ENCODE data around the gene KLF2.
"Not testable (repeated sequence)": the region's sequence is repeated elsewhere in the genome, so short reads cannot be mapped to it uniquely, and the experiment has no call there.

KLF2 gene

GRCh38 chr19:16297575-16298178 lies 26.9 kb upstream of the KLF2 start:
- Mint-ChIP-seq H3K4me3 (no peak overlapping the region), H3K4me1 (peaks cover 4 to 6% of the 10 kb centered on the region in 2 donors), H3K27me3 (no peaks in the 10 kb centered on the region), H3K27ac (no peak overlapping the region), H3K36me3 (no peaks in the 10 kb centered on the region), H3K9me3 (no peaks in the 10 kb centered on the region)
- DNase-seq (no peak), ATAC-seq (replicated peaks) (no peak)

- Mint-ChIP-seq H3K36me3 (no peaks in the 10 kb centered on the region), H3K27ac (no peak overlapping the region), H3K27me3 (no peaks in the 10 kb centered on the region), H3K9me3 (no peaks in the 10 kb centered on the region), H3K4me3 (no peak overlapping the region), H3K4me1 (peaks cover 4 to 6% of the 10 kb centered on the region in 2 donors)
- no peak for ATAC-seq (replicated peaks)
- no peak for DNase-seq
Measured at GRCh38 chr19:16298334-16298733, 26.3 kb upstream of the KLF2 start.

- H3K27me3 Mint-ChIP-seq: no peaks in the 10 kb centered on the region
- peaks cover 4 to 6% of the 10 kb centered on the region in 2 donors for H3K4me1 Mint-ChIP-seq
- H3K27ac Mint-ChIP-seq: no peak overlapping the region
- H3K4me3 Mint-ChIP-seq: no peak overlapping the region
- no peaks in the 10 kb centered on the region for H3K9me3 Mint-ChIP-seq
- H3K36me3 Mint-ChIP-seq: no peaks in the 10 kb centered on the region
- peak; percentile 17 for DNase-seq
- ATAC-seq (replicated peaks): peak; percentile 48 to 81
Measured at GRCh38 chr19:16301999-16302694, 22.5 kb upstream of the KLF2 start.

GRCh38 chr19:16303755-16304154 lies 20.9 kb upstream of the KLF2 start:
- DNase-seq (no peak), ATAC-seq (replicated peaks) (no peak)
- H3K27ac Mint-ChIP-seq: no peak overlapping the region
- no peak overlapping the region for H3K4me3 Mint-ChIP-seq
- peaks cover 0 to 2% of the 10 kb centered on the region in 2 donors for H3K36me3 Mint-ChIP-seq
- H3K9me3 Mint-ChIP-seq: peaks cover 0 to 2% of the 10 kb centered on the region in 2 donors
- no peaks in the 10 kb centered on the region for H3K27me3 Mint-ChIP-seq
- H3K4me1 Mint-ChIP-seq: peaks cover 4 to 6% of the 10 kb centered on the region in 2 donors

GRCh38 chr19:16304511-16304910 lies 20.1 kb upstream of the KLF2 start:
- H3K4me3 Mint-ChIP-seq; H3K36me3 Mint-ChIP-seq; DNase-seq; H3K9me3 Mint-ChIP-seq; H3K4me1 Mint-ChIP-seq; ATAC-seq (replicated peaks); H3K27me3 Mint-ChIP-seq; H3K27ac Mint-ChIP-seq: not testable (repeated sequence)

GRCh38 chr19:16305060-16305459 lies 19.6 kb upstream of the KLF2 start:
- not testable (repeated sequence) for H3K27me3 Mint-ChIP-seq; H3K36me3 Mint-ChIP-seq; H3K27ac Mint-ChIP-seq; H3K4me3 Mint-ChIP-seq; H3K9me3 Mint-ChIP-seq; ATAC-seq (replicated peaks); DNase-seq; H3K4me1 Mint-ChIP-seq

- Mint-ChIP-seq H3K27ac (peak overlapping the region; percentile 11), H3K4me3 (no peak overlapping the region), H3K27me3 (no peaks in the 10 kb centered on the region), H3K9me3 (peaks cover 0 to 2% of the 10 kb centered on the region in 2 donors), H3K4me1 (peaks cover 4 to 6% of the 10 kb centered on the region in 2 donors), H3K36me3 (peaks cover 0 to 2% of the 10 kb centered on the region in 2 donors)
- ATAC-seq (replicated peaks) (no peak), DNase-seq (no peak)
Measured at GRCh38 chr19:16306728-16307402, 17.8 kb upstream of the KLF2 start.

GRCh38 chr19:16308081-16308480 lies 16.5 kb upstream of the KLF2 start:
- peaks cover 0 to 6% of the 10 kb centered on the region in 2 donors for H3K4me1 Mint-ChIP-seq
- DNase-seq (no peak), ATAC-seq (replicated peaks) (no peak)
- H3K4me3 Mint-ChIP-seq: no peak overlapping the region
- peaks cover 0 to 2% of the 10 kb centered on the region in 2 donors for H3K36me3 Mint-ChIP-seq
- H3K27ac Mint-ChIP-seq: no peak overlapping the region
- peaks cover 0 to 2% of the 10 kb centered on the region in 2 donors for H3K9me3 Mint-ChIP-seq
- no peaks in the 10 kb centered on the region for H3K27me3 Mint-ChIP-seq

GRCh38 chr19:16309643-16310042 lies 15.0 kb upstream of the KLF2 start:
- peak overlapping the region; percentile 27 for H3K27ac Mint-ChIP-seq
- ATAC-seq (replicated peaks) (no peak), DNase-seq (no peak)
- H3K36me3 Mint-ChIP-seq: peaks cover 0 to 2% of the 10 kb centered on the region in 2 donors
- peaks cover 0 to 2% of the 10 kb centered on the region in 2 donors for H3K9me3 Mint-ChIP-seq
- no peaks in the 10 kb centered on the region for H3K27me3 Mint-ChIP-seq
- H3K4me3 Mint-ChIP-seq: no peak overlapping the region
- H3K4me1 Mint-ChIP-seq: peaks cover 0 to 6% of the 10 kb centered on the region in 2 donors

GRCh38 chr19:16315825-16316505 lies 8.7 kb upstream of the KLF2 start:
- Mint-ChIP-seq H3K4me1 (peaks cover 11 to 18% of the 10 kb centered on the region in 2 donors), H3K9me3 (peaks cover 0 to 3% of the 10 kb centered on the region in 2 donors), H3K36me3 (no peaks in the 10 kb centered on the region), H3K27ac (no peak overlapping the region), H3K27me3 (no peaks in the 10 kb centered on the region), H3K4me3 (no peak overlapping the region)
- DNase-seq (no peak), ATAC-seq (replicated peaks) (no peak)

- Mint-ChIP-seq H3K36me3 (no peaks in the 10 kb centered on the region), H3K27me3 (no peaks in the 10 kb centered on the region), H3K4me1 (peaks cover 13 to 22% of the 10 kb centered on the region in 2 donors), H3K27ac (no peak overlapping the region), H3K9me3 (peaks cover 0 to 3% of the 10 kb centered on the region in 2 donors), H3K4me3 (no peak overlapping the region)
- ATAC-seq (replicated peaks) (no peak), DNase-seq (no peak)
Measured at GRCh38 chr19:16316506-16316882, 8.1 kb upstream of the KLF2 start.

GRCh38 chr19:16319481-16319880 lies 5.1 kb upstream of the KLF2 start:
- ATAC-seq (replicated peaks): peak in 1 of 2 donors; percentile 15
- DNase-seq: no peak
- Mint-ChIP-seq H3K9me3 (peaks cover 0 to 3% of the 10 kb centered on the region in 2 donors), H3K27me3 (no peaks in the 10 kb centered on the region), H3K4me3 (no peak overlapping the region), H3K4me1 (peaks cover 16 to 44% of the 10 kb centered on the region in 2 donors), H3K36me3 (no peaks in the 10 kb centered on the region), H3K27ac (peak overlapping the region; percentile 11)

GRCh38 chr19:16320987-16321386 lies 3.6 kb upstream of the KLF2 start:
- Mint-ChIP-seq H3K27me3 (peaks cover 0 to 3% of the 10 kb centered on the region in 2 donors), H3K9me3 (peaks cover 0 to 3% of the 10 kb centered on the region in 2 donors), H3K36me3 (peaks cover 3% of the 10 kb centered on the region in 2 donors), H3K4me1 (peaks cover 18 to 49% of the 10 kb centered on the region in 2 donors), H3K27ac (no peak overlapping the region), H3K4me3 (no peak overlapping the region)
- DNase-seq (no peak), ATAC-seq (replicated peaks) (no peak)

GRCh38 chr19:16325161-16325527 lies 518 bp downstream of the KLF2 start:
- ATAC-seq (replicated peaks) (peak in 1 of 2 donors; percentile 12), DNase-seq (peak; percentile 42)
- H3K27me3 Mint-ChIP-seq: peaks cover 0 to 8% of the 10 kb centered on the region in 2 donors
- H3K4me1 Mint-ChIP-seq: peaks cover 36 to 72% of the 10 kb centered on the region in 2 donors
- H3K27ac Mint-ChIP-seq: peak overlapping the region; percentile 91
- H3K9me3 Mint-ChIP-seq: no peaks in the 10 kb centered on the region
- H3K4me3 Mint-ChIP-seq: peak overlapping the region; percentile 77 to 83
- H3K36me3 Mint-ChIP-seq: peaks cover 9 to 16% of the 10 kb centered on the region in 2 donors

All from stimulated activated naive B cell treated with anti-CD40 and anti-IgM and Interleukin-4, amounts not matched to agents 10 μg/mL and 1 μg/mL and 100 μg/mL, for 72 hours (primary cell).